ENCODE data around the gene TNFRSF12A. TPM values are rescaled to one million over a fixed set of nuclear protein-coding genes. Genes with fewer than 3 reads are reported as not detected.

TNFRSF12A gene
- total RNA-seq, 1 experiment from 2014 or later, result 34.3 TPM

DNA sequence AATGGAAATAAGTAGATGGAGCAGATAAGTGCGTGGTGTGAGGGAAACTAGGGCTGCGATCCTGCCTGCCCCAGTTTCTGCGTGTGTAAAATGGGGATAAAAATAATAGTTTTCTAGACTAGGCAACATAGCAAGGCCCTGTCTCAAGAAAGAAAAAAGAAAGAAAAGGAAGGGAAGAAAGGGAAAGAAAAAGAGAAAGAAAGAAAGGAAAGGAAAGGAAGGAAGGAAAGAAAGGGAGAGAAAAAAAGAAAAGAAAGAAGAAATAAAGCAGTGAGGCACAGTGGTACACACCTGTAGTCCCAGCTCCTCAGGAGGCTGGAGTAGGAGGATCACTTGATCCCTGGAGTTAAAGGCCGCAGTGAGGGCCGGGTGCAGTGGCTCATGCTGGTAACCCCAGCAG, 37.8 kb upstream of the TNFRSF12A start:
- DNase-seq (ENCODE audit: low read depth, low spot score), result no peak
- in situ Hi-C loops (cut with HindIII; ENCODE audit: low pct_unique_long_range_greater_than_20kb, low sequenced_read_pairs), result no loop called here

DNA sequence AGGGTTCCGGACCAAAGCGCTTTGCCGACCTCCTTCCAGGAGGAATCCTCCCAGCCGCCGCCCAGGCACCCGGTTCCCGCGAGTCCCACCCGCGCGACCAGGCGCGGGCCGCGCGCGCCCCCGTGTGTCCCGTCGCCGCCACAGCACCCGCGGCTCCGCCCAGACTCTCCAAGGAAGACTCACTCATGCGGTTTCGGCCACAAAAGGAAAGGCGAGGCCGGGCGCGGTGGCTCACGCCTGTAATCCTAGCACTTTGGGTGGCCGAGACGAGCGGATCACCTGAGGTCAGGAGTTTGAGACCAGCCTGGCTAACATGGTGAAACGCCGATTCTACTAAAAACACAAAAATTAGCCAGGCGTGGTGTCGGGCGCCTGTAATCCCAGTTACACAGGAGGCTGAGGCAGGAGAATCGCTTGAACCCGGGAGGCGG, 36.4 kb upstream of the TNFRSF12A start:
- peak; percentile 75 for DNase-seq (ENCODE audit: low read depth, low spot score)
- in situ Hi-C loops (cut with HindIII; ENCODE audit: low pct_unique_long_range_greater_than_20kb, low sequenced_read_pairs), result no loop called here

DNA sequence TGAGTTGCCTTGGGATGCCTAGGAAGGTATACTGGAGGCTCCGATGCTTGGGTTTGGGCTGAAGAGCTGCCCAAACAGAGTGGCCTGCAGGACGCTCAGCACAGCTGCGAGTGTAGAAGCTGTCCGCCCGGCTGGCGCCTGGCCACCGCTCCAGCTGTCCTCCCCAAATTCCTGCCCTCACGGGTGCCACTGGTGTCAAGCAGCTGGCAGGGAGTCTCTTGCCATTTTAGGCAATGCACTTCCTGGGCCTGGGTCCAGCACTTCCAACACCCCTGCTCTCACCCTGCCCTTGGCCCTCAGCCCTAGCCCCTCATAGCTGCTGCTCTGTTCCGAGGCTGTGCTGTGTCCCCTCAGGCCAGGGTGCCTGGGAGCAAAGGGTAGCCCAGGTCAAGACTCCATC, 34.7 kb upstream of the TNFRSF12A start:
- DNase-seq (ENCODE audit: low read depth, low spot score), result no peak
- in situ Hi-C loops (cut with HindIII; ENCODE audit: low pct_unique_long_range_greater_than_20kb, low sequenced_read_pairs), result no loop called here

DNA sequence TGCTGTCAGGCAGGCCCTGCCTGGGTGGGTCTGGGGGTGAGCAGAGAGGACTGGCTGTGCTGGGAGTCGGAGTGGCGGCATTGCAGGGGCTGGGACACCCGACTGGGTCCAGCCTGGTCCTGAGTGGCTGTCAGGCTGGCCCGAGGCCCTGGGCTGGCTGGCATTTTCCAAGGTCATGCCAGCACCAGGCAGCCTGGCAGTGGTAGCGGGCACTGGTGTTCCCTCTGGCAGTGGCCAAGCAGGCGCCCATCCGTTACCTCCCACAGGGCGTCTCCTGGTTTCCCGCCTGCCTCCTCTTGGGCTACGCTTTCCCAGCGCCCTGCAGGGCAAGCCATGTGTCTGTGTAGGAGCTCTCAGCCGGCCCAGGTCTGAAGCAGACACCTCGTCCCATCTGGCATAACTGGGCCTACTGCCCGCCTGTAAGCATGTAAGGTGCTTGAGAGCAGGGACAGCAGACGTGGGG, 34.2 kb upstream of the TNFRSF12A start:
- in situ Hi-C loops (cut with HindIII; ENCODE audit: low pct_unique_long_range_greater_than_20kb, low sequenced_read_pairs), result no loop called here

DNA sequence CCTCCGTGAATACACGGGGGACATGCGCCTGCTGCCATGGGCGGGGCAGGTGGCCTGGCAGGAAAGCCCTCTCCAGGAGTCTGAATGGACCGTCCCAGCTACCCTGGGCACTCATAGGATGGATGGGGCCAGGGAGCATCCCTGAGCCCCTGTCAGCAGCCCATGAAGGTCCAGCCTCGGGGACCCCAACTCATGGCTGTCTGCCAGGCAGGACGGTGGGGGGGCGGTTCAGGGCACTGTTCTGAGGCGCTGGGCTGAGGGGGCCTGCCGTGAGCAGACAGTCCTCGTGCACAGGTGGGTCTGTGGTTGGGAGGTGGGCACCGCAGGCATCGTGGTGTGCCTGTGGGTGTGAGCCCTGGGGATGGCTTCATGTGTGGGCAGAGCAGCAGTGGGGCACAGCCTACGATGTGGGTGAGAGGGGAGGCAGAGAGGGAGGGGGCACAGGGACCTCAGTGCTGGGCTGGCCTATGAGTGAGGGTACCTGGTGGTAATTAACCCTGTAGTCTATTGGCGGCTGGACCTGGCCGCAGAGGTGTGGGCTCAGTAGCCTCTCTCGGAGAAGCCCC, 33.5 kb upstream of the TNFRSF12A start:
- DNase-seq (ENCODE audit: low read depth, low spot score), result no peak
- in situ Hi-C loops (cut with HindIII; ENCODE audit: low pct_unique_long_range_greater_than_20kb, low sequenced_read_pairs), result no loop called here

More for the DNA sequence above, 34.2 kb upstream of the TNFRSF12A start:
- no peak for DNase-seq (ENCODE audit: low read depth, low spot score)

DNA sequence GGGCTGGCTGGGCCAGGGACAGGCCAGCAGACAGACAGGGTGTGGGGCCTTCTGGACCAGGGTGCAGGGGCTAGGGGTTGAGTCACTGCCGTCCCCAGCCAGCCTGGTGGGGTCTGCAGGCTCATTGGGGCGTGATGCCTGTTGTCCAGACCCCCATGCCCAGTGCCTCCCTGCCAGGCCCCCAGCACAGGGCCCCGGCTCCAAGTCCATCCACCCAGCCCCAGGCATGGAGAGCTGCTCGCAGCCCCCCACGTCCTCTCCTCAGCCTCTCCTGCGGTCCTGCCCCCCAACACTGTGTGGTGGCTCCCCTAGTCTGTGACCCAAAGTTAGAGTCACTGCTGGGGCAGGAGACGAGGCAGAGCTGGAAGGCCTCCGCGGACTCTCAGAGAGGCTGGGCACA, 32.9 kb upstream of the TNFRSF12A start:
- in situ Hi-C loops (cut with HindIII; ENCODE audit: low pct_unique_long_range_greater_than_20kb, low sequenced_read_pairs), result no loop called here

DNA sequence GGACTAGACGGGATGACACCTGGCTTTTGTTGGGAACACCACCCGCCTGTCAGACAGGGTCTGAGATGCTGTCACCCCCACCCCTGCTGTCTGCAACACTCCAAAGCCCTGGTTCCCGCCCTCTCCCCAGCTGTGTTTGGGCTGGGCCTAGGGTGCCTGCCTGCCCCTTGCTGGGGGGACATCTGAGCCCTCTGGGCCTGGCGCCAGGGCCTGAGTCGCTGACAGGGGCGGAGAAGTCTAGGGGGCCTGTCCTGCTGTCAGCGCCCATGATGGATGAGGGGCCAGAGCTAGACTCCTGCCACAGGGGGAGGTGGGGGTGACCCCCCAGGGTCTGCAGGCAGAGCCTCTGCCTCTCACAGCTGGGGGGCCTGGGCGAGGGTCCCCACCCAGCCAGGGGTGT, 32.3 kb upstream of the TNFRSF12A start:
- in situ Hi-C loops (cut with HindIII; ENCODE audit: low pct_unique_long_range_greater_than_20kb, low sequenced_read_pairs), result no loop called here
- no peak for DNase-seq (ENCODE audit: low read depth, low spot score)

More for the DNA sequence above, 32.9 kb upstream of the TNFRSF12A start:
- no peak for DNase-seq (ENCODE audit: low read depth, low spot score)

DNA sequence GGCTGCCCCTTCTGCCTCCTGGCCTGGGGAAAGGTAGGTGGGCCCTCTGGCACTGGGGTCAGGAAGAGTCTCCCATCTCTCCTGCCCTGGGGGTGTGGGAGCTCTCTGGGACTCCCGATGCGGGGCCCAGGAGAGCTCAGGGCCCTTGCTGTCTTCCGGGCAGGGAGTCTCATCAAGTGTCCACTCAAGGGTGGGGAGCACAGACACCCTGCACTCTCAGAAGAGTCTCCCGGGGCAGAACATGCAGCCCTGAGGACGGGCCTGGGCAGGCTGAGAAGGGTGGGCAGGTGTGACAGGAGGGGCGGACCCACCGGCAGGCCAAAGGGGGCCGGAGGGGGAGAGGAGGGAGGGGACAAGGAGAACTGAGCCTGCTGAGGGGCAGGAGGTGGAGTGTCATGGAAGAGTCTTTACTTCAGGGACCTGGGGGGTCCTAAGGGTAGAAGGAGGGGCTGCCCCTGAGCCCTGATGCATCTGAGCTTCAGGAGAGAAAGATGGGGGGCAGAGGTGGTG, 31.5 kb upstream of the TNFRSF12A start:
- DNase-seq (ENCODE audit: low read depth, low spot score), result no peak
- in situ Hi-C loops (cut with HindIII; ENCODE audit: low pct_unique_long_range_greater_than_20kb, low sequenced_read_pairs), result no loop called here

DNA sequence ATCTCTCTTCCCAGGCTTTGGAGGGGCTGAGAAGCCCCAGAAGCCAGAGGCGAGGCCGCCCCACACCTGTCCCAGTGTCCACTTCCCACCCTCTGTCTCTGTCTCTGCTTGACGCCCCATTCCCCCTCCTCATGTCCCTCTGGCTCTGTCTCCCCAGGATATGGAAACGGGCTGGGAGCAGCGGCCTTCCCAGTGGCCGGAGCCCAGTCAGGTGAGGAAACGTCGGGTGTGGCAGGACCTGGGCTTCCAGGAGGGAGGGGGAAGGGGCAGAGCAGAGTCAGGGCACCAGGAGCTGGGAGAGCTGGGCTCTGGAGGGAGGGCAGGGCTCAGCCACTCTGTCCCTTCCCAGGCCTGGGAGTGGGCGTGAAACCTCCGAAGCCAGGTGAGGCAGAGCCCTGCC, 29.3 kb upstream of the TNFRSF12A start:
- DNase-seq (ENCODE audit: low read depth, low spot score), result no peak
- in situ Hi-C loops (cut with HindIII; ENCODE audit: low pct_unique_long_range_greater_than_20kb, low sequenced_read_pairs), result no loop called here

DNA sequence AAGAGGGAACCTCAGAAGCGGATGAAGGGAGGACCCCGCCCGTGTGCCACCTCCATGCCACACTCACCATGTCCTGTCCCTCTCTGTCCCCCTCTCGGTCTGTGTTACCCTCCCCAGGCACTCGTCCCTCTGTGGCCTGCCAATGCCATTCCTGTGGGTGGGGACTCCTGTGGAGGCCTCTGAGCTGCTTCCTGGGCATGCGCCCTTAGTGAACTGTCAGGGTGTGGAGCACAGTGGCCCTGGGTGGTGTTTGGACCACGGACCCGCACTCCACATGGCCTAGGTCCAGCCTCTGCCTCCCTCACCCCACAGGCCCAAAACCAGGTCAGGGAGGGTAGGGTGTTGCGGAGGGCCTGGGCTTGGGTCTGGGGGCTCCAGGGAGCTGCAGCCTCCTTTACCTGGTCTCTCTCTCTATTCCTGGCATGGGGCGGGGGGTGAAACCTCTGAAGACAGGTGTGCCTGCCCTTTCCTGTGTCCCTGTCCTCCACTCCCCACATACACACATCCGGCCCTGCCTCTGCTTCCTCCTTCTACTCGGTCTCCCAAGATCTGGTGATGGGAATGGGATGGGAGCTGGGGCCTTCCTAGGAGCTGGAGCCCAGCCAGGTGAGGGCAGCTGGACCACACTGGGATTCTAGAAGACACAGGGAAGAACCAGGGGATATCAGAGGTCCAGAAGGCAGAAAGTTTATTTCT, 28.5 kb upstream of the TNFRSF12A start:
- in situ Hi-C loops (cut with HindIII; ENCODE audit: low pct_unique_long_range_greater_than_20kb, low sequenced_read_pairs), result no loop called here
- no peak for DNase-seq (ENCODE audit: low read depth, low spot score)

DNA sequence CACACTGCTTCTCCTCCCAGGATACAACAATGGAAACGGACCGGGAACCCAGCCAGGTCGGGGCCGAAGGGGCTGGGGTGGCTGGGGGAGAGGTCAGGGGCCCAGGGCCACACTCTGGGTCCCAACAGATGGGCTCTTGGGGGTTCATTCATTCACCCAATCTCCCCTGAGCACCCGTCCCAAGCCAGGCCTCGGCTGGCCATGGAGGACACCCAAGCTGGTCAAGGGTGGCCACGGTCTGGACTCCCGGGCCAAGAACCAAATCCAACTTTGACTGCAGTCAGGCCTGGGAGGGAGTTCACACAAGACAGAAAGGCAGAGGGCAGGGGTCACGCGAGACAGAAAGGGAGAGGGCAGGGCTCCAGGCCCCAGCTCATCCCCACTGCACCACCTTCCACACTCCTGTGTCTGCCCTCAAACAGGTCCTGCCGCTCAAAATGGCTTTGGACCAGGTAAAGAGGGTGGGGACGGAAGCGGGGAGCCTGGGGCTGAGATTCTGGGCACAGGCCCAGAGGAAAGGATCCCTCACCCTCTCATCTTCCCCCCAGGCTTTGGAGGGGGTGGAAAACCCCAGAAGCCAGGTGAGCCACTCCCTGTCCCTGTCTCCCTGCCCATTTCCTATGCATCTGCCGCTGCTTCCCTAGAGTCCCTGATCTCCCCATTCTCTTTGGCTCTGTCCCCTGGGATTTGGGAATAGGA, 27.6 kb upstream of the TNFRSF12A start:
- in situ Hi-C loops (cut with HindIII; ENCODE audit: low pct_unique_long_range_greater_than_20kb, low sequenced_read_pairs), result no loop called here
- no peak for DNase-seq (ENCODE audit: low read depth, low spot score)

DNA sequence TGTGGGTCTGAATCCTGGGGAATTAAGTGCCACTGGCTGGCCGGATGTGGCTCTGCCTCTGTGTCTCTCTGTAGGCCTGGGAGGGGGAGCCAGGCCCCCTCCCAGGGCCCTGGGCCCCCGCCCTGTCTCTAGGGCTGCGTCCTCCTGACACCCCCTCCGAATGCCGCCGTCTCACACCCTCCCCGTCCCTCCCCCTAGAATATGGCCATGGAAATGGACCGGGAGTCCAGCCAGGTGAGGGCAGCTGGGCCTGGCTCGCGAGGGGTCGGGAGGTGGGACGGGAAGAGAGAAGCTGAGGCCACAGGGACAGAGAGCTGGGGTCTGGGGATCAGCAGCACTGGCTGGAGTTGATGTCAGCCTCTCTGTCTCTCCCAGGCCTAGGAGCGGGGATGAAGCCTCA, 23.9 kb upstream of the TNFRSF12A start:
- DNase-seq (ENCODE audit: low read depth, low spot score), result no peak
- in situ Hi-C loops (cut with HindIII; ENCODE audit: low pct_unique_long_range_greater_than_20kb, low sequenced_read_pairs), result no loop called here

DNA sequence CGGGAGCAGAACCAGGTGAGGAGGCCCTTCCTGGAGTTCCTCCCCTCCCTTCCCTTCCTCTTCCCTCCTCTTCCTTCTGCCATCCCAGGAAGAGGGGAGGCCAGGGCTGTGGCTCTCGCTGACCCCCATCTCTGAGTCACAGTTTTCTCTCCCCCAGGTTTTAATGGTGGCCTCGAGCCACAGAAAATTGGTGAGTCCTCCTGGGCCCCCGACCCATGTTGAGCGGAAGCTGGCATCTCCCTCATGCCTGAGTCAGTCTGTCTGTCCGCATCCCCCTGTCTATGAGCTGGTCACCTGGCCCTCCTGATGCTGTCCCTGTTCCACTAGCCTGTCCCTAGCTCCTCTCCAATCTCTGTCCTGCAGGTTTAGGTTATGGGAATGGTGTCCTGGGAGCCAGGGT, 20.2 kb upstream of the TNFRSF12A start:
- DNase-seq (ENCODE audit: low read depth, low spot score), result no peak
- in situ Hi-C loops (cut with HindIII; ENCODE audit: low pct_unique_long_range_greater_than_20kb, low sequenced_read_pairs), result no loop called here

DNA sequence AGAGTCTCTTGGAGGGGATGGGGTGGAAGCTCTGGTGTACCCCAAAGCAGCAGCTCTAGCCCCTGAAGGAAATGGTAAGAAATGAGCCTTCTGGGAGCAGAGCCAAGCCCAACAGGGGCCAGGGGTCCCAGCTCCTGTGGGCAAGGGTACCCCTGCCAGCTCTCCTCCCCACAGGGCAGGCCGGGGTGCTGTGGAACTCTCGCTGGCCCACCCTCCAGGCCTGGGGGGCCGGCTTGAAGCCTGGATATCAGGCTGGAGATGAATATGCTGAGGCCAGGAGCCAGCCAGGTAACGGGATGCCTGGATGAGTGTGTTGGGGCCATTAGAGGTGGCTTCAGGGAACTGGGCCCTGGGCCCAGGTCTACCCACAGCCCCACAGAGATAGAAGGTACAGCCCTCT, 19.6 kb upstream of the TNFRSF12A start:
- in situ Hi-C loops (cut with HindIII; ENCODE audit: low pct_unique_long_range_greater_than_20kb, low sequenced_read_pairs), result no loop called here
- DNase-seq (ENCODE audit: low read depth, low spot score), result no peak

DNA sequence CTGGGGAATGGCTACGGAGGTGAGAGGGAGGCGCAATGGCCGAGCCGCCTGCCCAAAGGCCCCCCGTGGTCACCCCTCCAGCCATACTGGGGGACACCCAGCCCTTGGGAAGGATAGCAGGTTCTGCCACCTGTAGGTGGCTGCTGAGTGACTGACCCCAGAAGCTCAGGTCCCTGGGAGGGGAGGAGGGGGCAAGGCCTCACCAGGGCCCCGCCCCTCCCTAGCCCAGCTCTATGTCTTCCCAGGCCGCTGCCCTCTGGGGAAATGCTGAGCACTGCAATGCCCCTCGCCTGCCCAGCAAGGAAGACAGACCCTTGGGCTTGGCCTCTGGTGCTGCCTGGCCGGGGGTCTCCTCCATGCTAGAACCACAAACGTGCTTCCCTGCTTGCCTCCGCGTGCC, 18.9 kb upstream of the TNFRSF12A start:
- no peak for DNase-seq (ENCODE audit: low read depth, low spot score)
- in situ Hi-C loops (cut with HindIII; ENCODE audit: low pct_unique_long_range_greater_than_20kb, low sequenced_read_pairs), result no loop called here

DNA sequence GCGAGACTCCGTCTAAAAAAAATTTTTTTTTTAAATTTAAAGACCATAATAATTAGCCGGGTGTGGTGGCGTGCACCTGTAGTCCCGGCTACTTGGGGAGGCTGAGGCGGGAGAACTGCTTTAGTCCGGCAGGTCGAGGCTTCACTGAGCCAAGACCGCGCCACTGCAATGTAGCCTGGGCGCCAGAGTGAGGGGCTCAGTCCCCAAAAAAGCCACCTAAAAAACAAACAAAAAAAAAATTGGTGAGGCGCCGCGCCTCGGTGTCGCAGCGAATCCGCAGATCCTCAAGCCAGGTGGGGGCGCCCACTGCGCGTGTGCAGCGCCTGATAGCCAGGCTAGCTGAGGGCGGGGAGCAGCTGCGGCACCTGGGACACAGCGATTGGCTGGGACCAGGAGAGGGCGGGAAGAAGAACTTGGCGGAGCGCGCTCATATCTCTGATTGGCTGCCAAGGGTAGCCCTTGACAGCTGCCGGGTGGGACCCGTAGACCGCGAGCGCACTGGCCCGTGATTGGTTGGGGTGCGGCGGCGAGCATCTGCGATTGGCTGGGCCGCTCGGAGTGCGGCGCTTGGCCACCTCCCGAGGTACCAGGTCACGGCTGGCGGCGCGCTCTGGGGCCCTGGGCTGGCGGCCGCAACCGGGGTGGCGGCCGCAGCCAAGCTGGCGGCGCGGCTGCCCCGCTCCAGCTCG, 16.4 kb upstream of the TNFRSF12A start:
- peak; percentile 98 for DNase-seq (ENCODE audit: low read depth, low spot score)
- in situ Hi-C loops (cut with HindIII; ENCODE audit: low pct_unique_long_range_greater_than_20kb, low sequenced_read_pairs), result no loop called here

DNA sequence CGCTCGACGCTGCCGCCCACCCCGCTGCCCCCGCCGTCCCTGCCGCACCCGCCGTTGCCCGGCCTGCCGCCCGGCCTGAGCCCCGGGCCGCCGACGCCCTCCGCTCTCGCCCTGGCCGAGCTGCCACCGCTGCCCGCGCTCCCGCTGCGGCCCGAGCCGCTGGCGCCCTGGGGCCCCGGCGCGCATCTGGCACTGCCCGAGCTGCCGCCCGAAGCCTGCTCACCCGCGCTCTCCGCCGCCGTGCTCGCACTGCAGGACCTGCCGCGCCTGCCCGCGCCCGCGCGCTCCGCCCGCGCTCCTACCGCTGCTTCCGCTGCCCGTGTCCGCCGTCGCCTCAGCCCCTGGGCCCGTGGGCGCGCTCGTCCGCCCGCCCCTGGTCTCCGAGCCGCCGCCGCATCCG, 15.8 kb upstream of the TNFRSF12A start:
- in situ Hi-C loops (cut with HindIII; ENCODE audit: low pct_unique_long_range_greater_than_20kb, low sequenced_read_pairs), result no loop called here
- DNase-seq (ENCODE audit: low read depth, low spot score), result no peak

DNA sequence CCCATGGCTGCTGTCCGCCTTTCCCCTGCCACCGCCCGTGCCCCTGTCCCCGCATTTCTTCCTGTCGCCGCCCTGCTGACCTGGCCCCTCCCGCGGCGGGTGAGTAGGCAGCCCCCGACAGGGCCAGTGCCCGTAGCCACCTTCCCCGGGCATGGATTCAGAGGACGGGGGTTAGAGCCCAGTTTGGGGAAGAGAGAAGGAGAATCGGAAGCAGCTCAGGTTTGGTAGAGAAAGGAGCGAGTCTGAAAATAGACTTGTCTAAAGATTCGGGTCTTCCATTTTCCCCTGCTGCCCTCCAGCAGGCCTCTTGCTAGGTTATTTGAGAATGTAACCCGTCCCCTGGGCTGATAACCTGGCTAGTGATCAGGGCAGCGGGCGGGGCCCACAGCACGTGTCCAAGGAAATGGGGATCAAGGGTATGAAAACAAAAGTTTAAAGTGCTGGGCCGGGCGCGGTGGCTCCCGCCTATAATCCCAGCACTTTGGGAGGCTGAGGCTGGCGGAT, 15.3 kb upstream of the TNFRSF12A start:
- no peak for DNase-seq (ENCODE audit: low read depth, low spot score)
- in situ Hi-C loops (cut with HindIII; ENCODE audit: low pct_unique_long_range_greater_than_20kb, low sequenced_read_pairs), result no loop called here
